ENCODE data around the gene KIF21A. TPM values are rescaled to one million over a fixed set of nuclear protein-coding genes. Genes with fewer than 3 reads are reported as not detected.

The KIF21A gene
- total RNA-seq, 6 experiments from 2014 or later = 18.4 to 32.9 (median 27.8) TPM

DNA sequence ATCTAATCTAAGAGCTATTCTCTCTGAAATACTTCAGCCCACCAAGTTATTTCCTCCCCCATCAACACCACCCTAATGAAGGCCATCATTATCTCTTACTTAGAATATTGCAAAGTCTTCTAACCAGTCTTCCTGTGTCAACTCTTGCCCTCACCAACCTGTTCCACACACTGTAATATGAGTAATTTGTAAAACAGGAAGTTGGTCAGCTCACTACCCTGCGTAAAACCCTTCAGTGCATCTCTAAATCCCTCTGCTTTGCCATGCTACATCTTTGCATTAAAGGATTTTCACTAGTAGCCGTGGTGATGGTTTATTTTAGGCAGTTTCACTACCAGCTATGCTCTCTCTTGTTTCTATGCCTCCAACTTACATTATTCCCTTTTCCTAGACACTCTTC is 70.0 kb downstream of the KIF21A start:
- peak; percentile 14 to 43 (median 32) for ATAC-seq

DNA sequence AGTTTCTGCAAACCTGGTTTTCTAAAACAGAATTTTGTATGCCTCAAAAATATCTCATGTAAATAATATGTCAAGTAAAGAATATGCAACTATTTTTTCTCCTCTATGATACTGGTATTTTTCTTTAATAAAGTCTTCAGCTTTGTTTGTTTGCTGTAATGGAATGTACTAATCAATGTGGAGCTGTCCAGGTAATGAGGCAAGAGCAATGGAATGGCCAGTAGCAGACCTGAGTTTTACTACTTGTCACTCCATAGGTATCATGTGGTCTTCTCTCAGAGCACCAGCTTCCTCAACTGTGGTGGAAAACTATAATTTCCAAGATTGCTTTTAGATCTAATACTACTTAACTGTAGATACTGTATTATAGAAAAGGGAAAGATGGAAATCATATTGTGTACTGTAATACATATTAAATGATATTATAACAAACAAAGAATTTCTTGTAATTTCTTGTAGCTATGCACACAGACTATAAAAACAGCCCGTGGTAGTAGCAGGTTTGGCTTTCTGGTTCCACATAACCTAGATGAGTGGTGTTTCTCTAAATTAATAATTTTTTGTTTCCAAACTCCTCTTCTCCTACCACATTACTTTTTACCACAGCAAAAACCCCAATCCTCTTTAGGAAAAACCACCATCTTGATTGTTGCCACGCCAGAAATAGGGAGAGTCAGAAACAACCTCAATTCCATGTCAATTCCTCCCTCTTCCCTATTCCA is 70.6 kb downstream of the KIF21A start:
- no peaks in the 10 kb centered on the region for H3K27me3 ChIP-seq
- no peak overlapping the region for H3K4me3 ChIP-seq
- peaks cover 0 to 16% (median 6%) of the 10 kb centered on the region in 4 donors for H3K4me1 ChIP-seq
- H3K27ac ChIP-seq = no peak overlapping the region
- WGBS (ENCODE audit: insufficient coverage, low coverage, low lambda C conversion rate, missing lambda C conversion rate) = 88% methylated on average over 2 of the region's 2 CpGs
- DNase-seq = no peak
- TF ChIP-seq, protein P1, sequence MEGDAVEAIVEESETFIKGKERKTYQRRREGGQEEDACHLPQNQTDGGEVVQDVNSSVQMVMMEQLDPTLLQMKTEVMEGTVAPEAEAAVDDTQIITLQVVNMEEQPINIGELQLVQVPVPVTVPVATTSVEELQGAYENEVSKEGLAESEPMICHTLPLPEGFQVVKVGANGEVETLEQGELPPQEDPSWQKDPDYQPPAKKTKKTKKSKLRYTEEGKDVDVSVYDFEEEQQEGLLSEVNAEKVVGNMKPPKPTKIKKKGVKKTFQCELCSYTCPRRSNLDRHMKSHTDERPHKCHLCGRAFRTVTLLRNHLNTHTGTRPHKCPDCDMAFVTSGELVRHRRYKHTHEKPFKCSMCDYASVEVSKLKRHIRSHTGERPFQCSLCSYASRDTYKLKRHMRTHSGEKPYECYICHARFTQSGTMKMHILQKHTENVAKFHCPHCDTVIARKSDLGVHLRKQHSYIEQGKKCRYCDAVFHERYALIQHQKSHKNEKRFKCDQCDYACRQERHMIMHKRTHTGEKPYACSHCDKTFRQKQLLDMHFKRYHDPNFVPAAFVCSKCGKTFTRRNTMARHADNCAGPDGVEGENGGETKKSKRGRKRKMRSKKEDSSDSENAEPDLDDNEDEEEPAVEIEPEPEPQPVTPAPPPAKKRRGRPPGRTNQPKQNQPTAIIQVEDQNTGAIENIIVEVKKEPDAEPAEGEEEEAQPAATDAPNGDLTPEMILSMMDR (IDR thresholded peaks at IDR 0.05) = no peak
- H3K36me3 ChIP-seq = no peaks in the 10 kb centered on the region
- peak; percentile 60 to 84 (median 76) for ATAC-seq
- no peaks in the 10 kb centered on the region for H3K9me3 ChIP-seq
- intact Hi-C loops (cut with DNase I) = no loop called here

More for the DNA sequence above, 70.0 kb downstream of the KIF21A start:
- WGBS (ENCODE audit: insufficient coverage, low coverage, low lambda C conversion rate, missing lambda C conversion rate) = 67% methylated on average over 2 of the region's 2 CpGs
- no peak for DNase-seq
- Histone ChIP-seq H3K9me3 (no peaks in the 10 kb centered on the region), H3K4me3 (no peak overlapping the region), H3K27me3 (no peaks in the 10 kb centered on the region), H3K27ac (no peak overlapping the region), H3K4me1 (peaks cover 0 to 11% (median 4%) of the 10 kb centered on the region in 4 donors), H3K36me3 (no peaks in the 10 kb centered on the region)
- intact Hi-C loops (cut with DNase I) = no loop called here
- TF ChIP-seq, protein P1 (IDR thresholded peaks at IDR 0.05) = no peak
- TF ChIP-seq POLR2A (IDR thresholded peaks at IDR 0.05) = no peak

DNA sequence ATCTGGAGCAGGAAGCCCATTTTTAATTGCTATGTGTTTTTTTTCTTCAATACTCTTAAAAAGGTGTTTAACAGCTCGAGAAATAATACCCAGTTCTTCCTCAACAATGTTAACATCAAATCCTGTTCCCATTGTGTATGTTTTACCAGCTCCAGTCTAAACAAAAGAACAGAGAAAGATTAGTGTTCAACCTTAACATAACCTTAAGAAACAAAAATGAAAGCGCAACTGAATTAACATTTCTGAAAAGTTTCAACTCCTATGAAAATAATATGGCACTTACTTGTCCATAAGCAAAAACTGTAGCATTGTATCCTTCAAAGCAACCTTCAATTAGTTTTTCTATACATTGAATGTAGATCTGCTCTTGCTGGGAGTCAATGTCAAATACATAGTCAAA is 73.2 kb downstream of the KIF21A start:
- H3K36me3 ChIP-seq = no peaks in the 10 kb centered on the region
- no peak overlapping the region for H3K4me3 ChIP-seq
- no peak for ATAC-seq
- intact Hi-C loops (cut with DNase I) = no loop called here
- TF ChIP-seq POLR2A (IDR thresholded peaks at IDR 0.05) = no peak
- TF ChIP-seq, protein P1 (IDR thresholded peaks at IDR 0.05) = no peak
- H3K27ac ChIP-seq = no peak overlapping the region
- no peaks in the 10 kb centered on the region for H3K9me3 ChIP-seq
- peaks cover 0 to 16% (median 6%) of the 10 kb centered on the region in 4 donors for H3K4me1 ChIP-seq
- 91% methylated on average over 2 of the region's 2 CpGs for WGBS (ENCODE audit: insufficient coverage, low coverage, low lambda C conversion rate, missing lambda C conversion rate)
- no peaks in the 10 kb centered on the region for H3K27me3 ChIP-seq
- no peak for DNase-seq

DNA sequence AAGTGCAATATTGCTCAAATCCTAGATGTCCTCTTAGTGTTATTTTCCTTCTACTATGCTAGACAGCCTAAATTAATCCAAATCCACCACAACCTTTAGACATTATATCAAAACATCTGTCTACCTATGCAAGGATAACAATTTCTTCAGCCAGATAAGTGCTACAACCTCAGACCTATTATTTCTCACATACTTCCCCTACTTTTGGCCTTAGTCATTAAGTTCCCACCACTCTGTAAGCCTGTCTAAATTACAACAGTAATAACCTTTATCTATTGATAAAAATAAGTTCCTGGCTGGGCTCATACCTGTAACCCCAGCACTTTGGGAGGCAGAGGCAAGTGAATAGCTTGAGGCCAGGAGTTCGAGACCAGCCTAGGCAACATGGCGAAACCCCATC is 74.0 kb downstream of the KIF21A start:
- Histone ChIP-seq H3K4me3 (no peak overlapping the region), H3K36me3 (no peaks in the 10 kb centered on the region), H3K9me3 (no peaks in the 10 kb centered on the region), H3K27ac (no peak overlapping the region), H3K27me3 (no peaks in the 10 kb centered on the region), H3K4me1 (peaks cover 0 to 16% (median 6%) of the 10 kb centered on the region in 4 donors)
- peak in 3 of 4 donors; percentile 9 to 28 (median 22) for ATAC-seq
- DNase-seq = no peak
- 95% methylated on average over 2 of the region's 2 CpGs for WGBS (ENCODE audit: insufficient coverage, low coverage, low lambda C conversion rate, missing lambda C conversion rate)
- intact Hi-C loops (cut with DNase I) = no loop called here
- TF ChIP-seq, protein P1 (IDR thresholded peaks at IDR 0.05) = no peak
- no peak for TF ChIP-seq POLR2A (IDR thresholded peaks at IDR 0.05)
